HG03378 (cell line): ENCODE data around the gene UMODL1.
"Not testable (repeated sequence)": the region's sequence is repeated elsewhere in the genome, so short reads cannot be mapped to it uniquely, and the experiment has no call there.

ENCODE experiments used
- ATAC-seq: cut with Tn5 transposase; IDR thresholded peaks from one replicate; pipeline ENCODE4 v1.9.1; 2021; ENCODE audit warnings: mild to moderate bottlenecking, moderate library complexity; ENCODE audit not compliant: unreplicated experiment

The UMODL1 gene

GRCh38 chr21:42059721-42060120 is 11.4 kb upstream of the UMODL1 start:
- ATAC-seq, result no peak

GRCh38 chr21:42060166-42060565 is 11.0 kb upstream of the UMODL1 start:
- ATAC-seq, result no peak

- peak; percentile 58 for ATAC-seq
Measured at GRCh38 chr21:42061195-42061985, 9.7 kb upstream of the UMODL1 start.

- no peak for ATAC-seq
Measured at GRCh38 chr21:42061986-42062235, 9.2 kb upstream of the UMODL1 start.

GRCh38 chr21:42062236-42063022 is 8.7 kb upstream of the UMODL1 start:
- peak; percentile 41 for ATAC-seq

- ATAC-seq, result peak; percentile 30
Measured at GRCh38 chr21:42063191-42063570, 7.9 kb upstream of the UMODL1 start.

DNA sequence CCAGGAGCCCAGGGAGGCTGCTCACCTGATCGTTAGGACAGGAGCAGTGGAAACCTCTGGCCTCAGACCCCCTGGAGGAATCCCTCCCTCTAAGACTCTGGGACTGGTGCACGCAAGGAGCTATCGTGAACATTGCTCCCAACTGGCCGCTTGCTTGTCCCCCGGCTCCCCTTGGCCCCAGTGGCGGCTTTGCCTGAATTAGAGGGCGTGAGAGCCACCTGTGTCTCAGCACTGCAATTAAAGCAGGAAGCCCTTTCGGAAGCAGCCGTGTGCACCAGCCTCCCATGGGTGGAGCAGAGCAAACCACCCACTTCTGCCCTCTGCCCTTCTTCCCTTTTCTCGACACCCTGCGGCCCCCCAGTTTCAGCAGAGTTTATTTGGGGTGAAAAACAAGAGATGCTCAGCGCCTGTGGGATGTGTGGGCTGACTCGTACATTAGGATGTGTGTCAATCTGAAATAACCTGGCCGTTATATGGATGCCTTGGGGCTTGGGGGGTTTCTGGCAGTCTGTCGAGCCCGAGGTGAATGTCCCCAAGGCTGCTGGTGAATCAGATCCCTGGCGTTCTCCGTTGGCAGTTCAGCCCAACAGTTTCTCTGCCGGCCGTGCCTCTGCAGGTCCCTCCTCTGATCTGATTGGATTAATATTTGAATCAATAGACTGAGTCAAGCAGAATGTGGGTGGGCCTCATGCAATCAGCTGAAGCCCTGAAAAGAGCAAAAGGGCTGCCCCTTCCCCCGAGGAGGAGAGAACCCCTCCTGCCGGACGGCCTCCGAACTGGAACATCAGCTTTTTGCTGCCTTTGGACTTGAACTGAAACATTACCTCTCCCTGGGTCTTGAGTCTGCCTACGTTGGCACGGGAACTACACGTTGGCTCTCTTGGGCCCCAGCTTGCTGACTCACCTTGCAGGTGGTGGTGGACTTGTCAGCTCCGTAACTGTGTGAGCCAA is 7.3 kb upstream of the UMODL1 start:
- peak; percentile 32 for ATAC-seq

DNA sequence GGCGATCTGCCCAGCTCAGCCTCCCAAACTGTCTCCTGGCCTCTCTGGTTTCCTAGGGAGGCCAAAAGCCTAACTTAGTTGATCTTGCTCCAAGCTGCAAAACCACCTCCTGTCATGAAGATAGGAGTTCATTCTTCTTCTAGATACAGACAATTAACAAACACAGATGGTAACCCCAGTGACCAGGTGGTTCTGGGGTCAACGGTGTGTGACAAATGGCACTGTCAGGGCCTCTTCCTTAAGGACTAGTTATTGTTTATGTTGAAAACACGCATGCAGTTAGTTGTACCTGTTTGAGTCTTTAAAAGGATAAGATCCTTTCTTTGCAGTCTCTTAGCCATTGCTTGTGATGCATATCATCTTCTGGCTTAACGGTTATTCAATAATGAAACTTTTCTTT is 4.6 kb upstream of the UMODL1 start:
- ATAC-seq, result no peak

DNA sequence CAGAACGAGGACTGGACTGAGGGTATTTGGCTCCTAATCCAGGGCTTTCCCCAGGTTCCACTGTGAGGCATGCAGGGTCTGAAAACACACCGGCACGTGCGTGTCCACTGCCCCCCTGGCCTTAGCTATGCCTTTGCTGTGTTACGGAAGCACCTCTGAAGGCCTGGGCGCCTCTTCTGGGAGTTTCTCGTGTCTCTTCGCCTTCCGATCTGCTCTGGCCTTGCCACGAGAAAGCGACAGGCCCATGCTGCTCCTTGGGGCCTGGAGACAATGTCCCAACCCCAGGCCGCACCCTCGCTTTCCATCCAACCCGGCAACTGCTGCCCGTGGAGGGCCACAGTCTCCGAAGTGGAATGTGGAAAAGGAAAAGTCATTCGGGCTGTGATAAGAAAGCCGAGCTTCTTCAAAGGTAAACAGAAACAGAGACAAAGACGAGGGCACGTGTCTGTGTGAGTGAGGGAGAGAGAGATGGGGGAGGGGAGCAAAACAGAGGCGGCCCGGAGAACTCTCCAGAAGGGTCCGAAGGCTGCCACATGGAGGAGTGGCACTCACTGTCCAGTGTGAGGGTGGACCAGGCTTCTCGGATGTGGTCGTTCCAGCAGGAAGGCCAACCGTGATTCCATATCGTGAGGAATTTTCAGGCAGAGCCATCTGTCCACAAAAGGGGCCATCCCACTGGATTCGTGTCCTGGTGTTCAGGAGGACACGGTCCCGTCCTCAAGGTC is 3.4 kb upstream of the UMODL1 start:
- ATAC-seq, result no peak

GRCh38 chr21:42068256-42068545 is 2.9 kb upstream of the UMODL1 start:
- no peak for ATAC-seq

DNA sequence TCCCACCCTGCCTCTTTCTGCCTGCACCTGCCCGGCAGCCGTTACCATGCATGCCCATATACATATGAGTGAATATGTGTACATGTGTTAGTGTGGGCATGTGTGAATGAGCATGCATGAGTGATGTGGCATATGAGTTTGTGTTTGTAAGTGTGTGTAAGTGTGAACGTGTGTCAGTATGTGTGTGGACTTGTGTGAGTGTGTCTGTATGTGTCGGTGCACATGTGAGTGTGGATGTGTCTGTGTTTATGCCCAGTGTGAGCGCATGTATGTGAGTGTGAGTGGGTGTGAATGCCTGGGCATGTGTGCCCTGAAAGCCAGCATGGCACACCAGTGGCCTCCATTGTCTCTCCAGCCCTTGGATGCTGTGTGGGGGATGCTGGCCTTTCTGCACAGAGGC is 2.5 kb upstream of the UMODL1 start:
- no peak for ATAC-seq

DNA sequence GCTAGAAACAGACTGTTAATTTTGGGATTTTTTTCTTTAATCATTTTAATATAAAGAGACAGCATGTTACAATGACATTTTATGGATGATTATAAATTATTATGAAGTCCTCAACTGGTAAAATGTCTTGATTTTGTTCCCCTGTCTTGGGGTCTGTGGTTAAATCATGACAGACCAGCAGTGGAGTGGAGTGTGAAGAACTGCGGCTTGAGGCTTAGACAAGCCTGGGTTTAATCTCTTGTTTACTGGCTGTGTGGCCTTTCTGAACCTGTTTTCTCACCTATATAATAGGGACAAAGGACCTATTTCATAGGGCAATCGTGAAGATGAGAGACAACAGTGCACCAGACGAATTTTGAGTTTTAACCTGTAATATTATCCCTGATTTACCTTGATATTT is 1.8 kb upstream of the UMODL1 start:
- ATAC-seq, result no peak

DNA sequence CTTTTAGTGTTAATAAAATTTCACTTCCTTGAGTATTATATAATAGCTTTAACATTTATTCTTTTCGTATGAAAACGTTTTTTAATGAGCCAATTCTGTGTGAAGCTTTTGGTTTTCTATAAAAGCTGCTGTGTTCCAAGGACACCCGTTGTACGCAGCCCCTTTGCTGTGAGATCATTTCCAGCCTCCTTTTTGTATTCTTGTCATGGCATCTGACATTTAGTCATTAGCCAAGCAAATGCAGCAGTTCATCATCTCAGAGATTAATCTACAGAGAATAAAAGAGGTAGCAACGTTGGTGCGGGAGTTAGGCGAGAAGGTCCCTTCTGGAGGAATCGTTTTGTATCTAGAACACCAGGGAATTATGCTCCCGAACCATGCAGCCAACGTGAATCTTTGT is 1.3 kb upstream of the UMODL1 start:
- ATAC-seq, result no peak

DNA sequence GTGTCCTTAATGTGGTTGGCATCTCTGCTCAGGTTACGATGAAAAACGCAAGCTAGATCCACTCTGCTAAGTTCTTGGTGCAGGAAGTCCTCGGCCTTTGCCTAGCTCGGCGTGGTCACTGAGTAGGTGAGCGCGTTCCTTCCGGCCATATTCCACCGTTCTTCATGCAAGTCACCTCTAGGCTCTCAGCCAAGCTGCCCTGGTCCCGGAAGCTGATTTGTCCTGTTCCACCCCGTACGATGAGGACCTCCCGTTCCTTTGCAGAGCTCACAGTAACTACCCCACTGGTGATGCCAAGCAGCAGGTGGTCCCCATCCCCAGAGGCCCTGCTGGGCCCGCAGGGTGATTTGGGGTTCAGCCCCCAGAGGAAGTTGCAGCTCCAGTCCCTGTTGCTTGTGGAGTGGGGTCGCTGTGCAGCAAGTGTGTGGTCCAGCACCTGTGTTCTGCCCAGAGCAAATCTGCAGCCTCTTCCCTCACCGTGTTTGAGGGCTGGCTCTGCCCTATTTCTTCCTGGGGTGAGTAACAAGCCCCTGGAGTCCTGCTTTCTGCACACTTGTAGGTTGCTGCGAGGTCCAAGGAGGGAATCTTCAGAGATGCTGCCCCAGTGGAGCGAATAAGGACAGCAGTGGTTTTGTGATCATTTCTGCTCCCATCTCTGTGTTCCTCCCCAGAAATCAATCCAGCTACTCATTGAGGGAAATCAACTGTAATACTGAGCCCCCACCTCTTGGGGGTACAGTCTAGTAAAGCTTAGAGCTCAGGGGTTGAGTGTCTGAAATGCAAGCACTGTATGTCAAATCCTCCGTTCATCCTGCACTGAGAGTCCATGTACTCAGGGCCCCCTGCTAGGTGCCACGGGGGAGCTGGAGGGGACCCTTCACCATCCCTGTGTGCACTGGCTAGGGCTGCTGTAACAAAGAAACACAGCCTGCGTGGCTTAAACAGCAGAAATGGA is 2.3 kb downstream of the UMODL1 start:
- ATAC-seq, result no peak

DNA sequence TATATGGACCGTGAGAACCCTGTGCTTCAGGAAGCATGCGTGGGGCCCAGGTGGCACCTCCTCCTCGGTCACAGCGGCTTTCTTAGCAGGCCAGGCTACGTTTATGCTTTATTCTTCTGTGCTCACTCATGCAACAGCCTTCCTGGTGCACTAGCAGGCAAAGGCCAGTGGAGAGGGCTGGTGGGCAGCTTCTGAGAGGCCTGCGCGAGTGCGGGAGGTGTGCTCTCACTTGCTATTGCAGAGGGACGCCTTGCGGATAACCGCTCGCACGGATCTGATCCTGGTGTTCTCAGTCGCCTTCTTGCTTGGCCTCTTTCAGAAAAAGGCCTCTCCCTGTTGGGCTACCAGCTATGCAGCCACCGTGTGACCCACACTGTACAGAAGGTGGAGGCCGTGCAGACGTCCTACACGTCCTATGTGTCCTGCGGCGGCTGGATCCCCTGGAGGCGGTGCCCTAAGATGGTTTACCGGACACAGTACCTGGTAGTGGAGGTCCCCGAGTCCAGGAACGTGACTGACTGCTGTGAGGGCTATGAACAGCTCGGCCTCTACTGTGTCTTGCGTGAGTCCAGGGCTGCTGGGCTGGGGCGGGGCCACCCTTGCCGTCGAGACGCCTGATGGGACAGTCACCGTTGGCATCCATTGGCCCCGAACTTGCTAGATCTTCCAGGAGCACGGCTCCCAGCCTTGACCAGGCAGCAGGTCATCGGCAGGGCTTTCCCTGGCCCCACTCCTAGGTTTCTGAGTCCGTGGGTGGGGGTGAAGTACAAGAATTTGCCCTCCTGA is 4.8 kb downstream of the UMODL1 start:
- no peak for ATAC-seq

DNA sequence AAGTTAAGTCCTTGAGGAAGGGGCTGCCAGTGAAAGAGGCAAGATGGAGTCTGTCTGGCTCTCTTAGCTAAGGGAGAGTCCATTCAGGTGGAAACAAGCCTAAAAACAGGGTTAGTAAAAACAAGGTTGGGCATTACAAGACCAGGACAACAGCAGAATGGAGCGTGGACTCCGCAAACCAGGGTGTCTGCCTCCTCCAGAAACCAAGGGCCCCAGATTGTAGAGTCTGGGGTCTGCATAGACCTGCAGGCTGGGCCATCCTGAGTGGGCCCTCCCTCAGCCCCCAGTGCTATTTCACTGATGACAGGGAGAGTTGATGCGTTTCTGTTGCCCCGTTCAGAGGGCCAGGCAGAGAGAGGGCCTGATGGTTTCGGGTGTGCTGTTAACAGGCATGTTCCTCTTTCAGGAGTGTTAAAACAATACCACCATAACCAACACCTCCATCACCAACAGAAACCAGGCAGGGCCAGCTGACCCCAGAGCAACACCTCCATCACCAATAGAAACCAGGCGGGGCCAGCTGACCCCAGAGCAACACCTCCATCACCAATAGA is 6.6 kb downstream of the UMODL1 start:
- peak; percentile 84 for ATAC-seq

- not testable (repeated sequence) for ATAC-seq
Measured at GRCh38 chr21:42078247-42079007, 7.3 kb downstream of the UMODL1 start.
